Fibroblast of the aortic adventitia (primary cell): ENCODE data around the gene WDR86. TPM values are rescaled to one million over a fixed set of nuclear protein-coding genes. Genes with fewer than 3 reads are reported as not detected.

Experiments
- DNase-seq: peaks from one replicate; pipeline ENCODE4 v3.0.0-alpha.2; 2010; ENCODE audit warnings: low read depth
- H3K4me3 ChIP-seq: 2 replicates; pipeline ENCODE4 v1.5.1; 2011; ENCODE audit warnings: low read depth, mild to moderate bottlenecking, control low read depth, low read length, moderate library complexity
- CTCF ChIP-seq: IDR thresholded peaks from 2 replicates; pipeline ENCODE4 v1.5.1; 2011; ENCODE audit warnings: mild to moderate bottlenecking, low read length, control low read depth, inconsistent platforms; ENCODE audit not compliant: insufficient read depth
- total RNA-seq: library from RNA; depleted of rRNA; stranded (reverse); fragments of >200 nt; gene quantifications from 2 replicates; pipeline ENCODE4 v1.2.3, GENCODE V29; 2012; ENCODE audit warnings: low replicate concordance

The WDR86 gene
- total RNA-seq, 1 donor: 0.45 TPM

GRCh38 chr7:151402029-151402835, 7.6 kb downstream of the WDR86 start:
- TF ChIP-seq CTCF: no peak
- H3K4me3 ChIP-seq: no peak overlapping the region
- no peak for DNase-seq

GRCh38 chr7:151400626-151401315, 9.1 kb downstream of the WDR86 start:
- H3K4me3 ChIP-seq: no peak overlapping the region
- no peak for DNase-seq
- TF ChIP-seq CTCF: no peak

GRCh38 chr7:151399906-151400305, 9.9 kb downstream of the WDR86 start:
- no peak for TF ChIP-seq CTCF
- H3K4me3 ChIP-seq: no peak overlapping the region
- no peak for DNase-seq

GRCh38 chr7:151399305-151399601, 10.6 kb downstream of the WDR86 start:
- DNase-seq: no peak
- H3K4me3 ChIP-seq: no peak overlapping the region
- TF ChIP-seq CTCF: no peak

- DNase-seq: no peak
- TF ChIP-seq CTCF: no peak
- no peak overlapping the region for H3K4me3 ChIP-seq
Observed at GRCh38 chr7:151398446-151399304, 11.2 kb downstream of the WDR86 start.

GRCh38 chr7:151397026-151397425, 12.8 kb downstream of the WDR86 start:
- DNase-seq: no peak
- no peak overlapping the region for H3K4me3 ChIP-seq
- no peak for TF ChIP-seq CTCF
